ENCODE measurements around the gene TST.

The TST gene

GRCh38 chr22:37033605-37034430 lies 14.6 kb upstream of the TST start:
- no peak overlapping the region for H3K27ac ChIP-seq (ENCODE audit: low read length)
- H3K36me3 ChIP-seq (replicated peaks; ENCODE audit: low read depth, low read length) = peaks cover 4% of the 10 kb centered on the region
- H3K9me3 ChIP-seq (ENCODE audit: insufficient read depth, low read length) = no peaks in the 10 kb centered on the region
- no peak overlapping the region for H3K4me2 ChIP-seq (ENCODE audit: low read length)
- no peaks in the 10 kb centered on the region for H3K79me2 ChIP-seq (ENCODE audit: low read length)
- H2AFZ ChIP-seq (ENCODE audit: low read depth, low read length) = no peak overlapping the region
- H3K27me3 ChIP-seq (ENCODE audit: low read depth, low read length) = peaks cover 22% of the 10 kb centered on the region
- no peaks in the 10 kb centered on the region for H3K4me1 ChIP-seq (ENCODE audit: low read length)
- no peak overlapping the region for H3K9ac ChIP-seq (ENCODE audit: low read length)
- H3K4me3 ChIP-seq (ENCODE audit: low read length) = no peak overlapping the region
- H4K20me1 ChIP-seq (ENCODE audit: insufficient read depth, low read length) = no peaks in the 10 kb centered on the region
- no peak for TF ChIP-seq EZH2phosphoT487 (IDR thresholded peaks at IDR 0.05; ENCODE audit: low read depth)

GRCh38 chr22:37032535-37033460 lies 13.6 kb upstream of the TST start:
- Histone ChIP-seq H3K9me3 (ENCODE audit: insufficient read depth, low read length) (no peaks in the 10 kb centered on the region), H3K36me3 (replicated peaks; ENCODE audit: low read depth, low read length) (peaks cover 6% of the 10 kb centered on the region), H3K4me2 (ENCODE audit: low read length) (no peak overlapping the region), H3K79me2 (ENCODE audit: low read length) (no peaks in the 10 kb centered on the region), H3K4me1 (ENCODE audit: low read length) (no peaks in the 10 kb centered on the region), H2AFZ (ENCODE audit: low read depth, low read length) (no peak overlapping the region), H3K27ac (ENCODE audit: low read length) (no peak overlapping the region), H3K4me3 (ENCODE audit: low read length) (no peak overlapping the region), H4K20me1 (ENCODE audit: insufficient read depth, low read length) (no peaks in the 10 kb centered on the region), H3K27me3 (ENCODE audit: low read depth, low read length) (peaks cover 22% of the 10 kb centered on the region), H3K9ac (ENCODE audit: low read length) (no peak overlapping the region)
- TF ChIP-seq EZH2phosphoT487 (IDR thresholded peaks at IDR 0.05; ENCODE audit: low read depth) = no peak
- no peak for TF ChIP-seq CTCF (IDR thresholded peaks at IDR 0.05; ENCODE audit: low read depth, low read length)

GRCh38 chr22:37032134-37032534 lies 12.9 kb upstream of the TST start:
- TF ChIP-seq CTCF (IDR thresholded peaks at IDR 0.05; ENCODE audit: low read depth, low read length) = no peak
- no peak for TF ChIP-seq EZH2phosphoT487 (IDR thresholded peaks at IDR 0.05; ENCODE audit: low read depth)
- Histone ChIP-seq H3K4me2 (ENCODE audit: low read length) (no peak overlapping the region), H4K20me1 (ENCODE audit: insufficient read depth, low read length) (no peaks in the 10 kb centered on the region), H3K27me3 (ENCODE audit: low read depth, low read length) (peaks cover 17% of the 10 kb centered on the region), H3K4me3 (ENCODE audit: low read length) (no peak overlapping the region), H3K36me3 (replicated peaks; ENCODE audit: low read depth, low read length) (peaks cover 10% of the 10 kb centered on the region), H3K79me2 (ENCODE audit: low read length) (no peaks in the 10 kb centered on the region), H3K9ac (ENCODE audit: low read length) (no peak overlapping the region), H3K27ac (ENCODE audit: low read length) (no peak overlapping the region), H3K4me1 (ENCODE audit: low read length) (no peaks in the 10 kb centered on the region), H3K9me3 (ENCODE audit: insufficient read depth, low read length) (no peaks in the 10 kb centered on the region), H2AFZ (ENCODE audit: low read depth, low read length) (no peak overlapping the region)

GRCh38 chr22:37030560-37031281 lies 11.5 kb upstream of the TST start:
- TF ChIP-seq CTCF (IDR thresholded peaks at IDR 0.05; ENCODE audit: low read depth, low read length) (no peak), EZH2phosphoT487 (IDR thresholded peaks at IDR 0.05; ENCODE audit: low read depth) (no peak)
- no peak overlapping the region for H3K4me2 ChIP-seq (ENCODE audit: low read length)
- peaks cover 13% of the 10 kb centered on the region for H3K36me3 ChIP-seq (replicated peaks; ENCODE audit: low read depth, low read length)
- no peak overlapping the region for H3K4me3 ChIP-seq (ENCODE audit: low read length)
- no peaks in the 10 kb centered on the region for H3K9me3 ChIP-seq (ENCODE audit: insufficient read depth, low read length)
- no peak overlapping the region for H2AFZ ChIP-seq (ENCODE audit: low read depth, low read length)
- no peaks in the 10 kb centered on the region for H3K79me2 ChIP-seq (ENCODE audit: low read length)
- no peak overlapping the region for H3K27ac ChIP-seq (ENCODE audit: low read length)
- H3K4me1 ChIP-seq (ENCODE audit: low read length) = no peaks in the 10 kb centered on the region
- no peaks in the 10 kb centered on the region for H4K20me1 ChIP-seq (ENCODE audit: insufficient read depth, low read length)
- H3K27me3 ChIP-seq (ENCODE audit: low read depth, low read length) = peaks cover 6% of the 10 kb centered on the region
- no peak overlapping the region for H3K9ac ChIP-seq (ENCODE audit: low read length)

All from OCI-LY3 (cell line).